Measurements from ENCODE around the gene HSPA12A.

- no peak for TF ChIP-seq CTCF (IDR thresholded peaks at IDR 0.05)
- TF ChIP-seq EP300 (IDR thresholded peaks at IDR 0.05): no peak
- no peak for TF ChIP-seq POLR2A (IDR thresholded peaks at IDR 0.05)
Observed at GRCh38 chr10:116707981-116708380, 34.4 kb downstream of the HSPA12A start.
